Kidney (tissue), 14 donors: Measurements from ENCODE around the gene THBS3. TPM values are rescaled to one million over a fixed set of nuclear protein-coding genes. Genes with fewer than 3 reads are reported as not detected.
"Not testable (repeated sequence)": the region's sequence is repeated elsewhere in the genome, so short reads cannot be mapped to it uniquely, and the experiment has no call there.

Source experiments
- DNase-seq, 5 donors: peaks; one replicate each; pipeline ENCODE4 v3.0.0-alpha.2; 2013 to 2020
- FAIRE-seq: peaks from 2 replicates; lab custom pipeline; 2012; peaks lifted over from hg19 to GRCh38; lab: Jason Lieb, UNC
- H3K27ac ChIP-seq, 2 donors: one replicate each; pipeline ENCODE4 v1.7.0; 2013; ENCODE audit warnings: low read depth in 2 of 2, low read length in 2 of 2, inconsistent platforms in 1 of 2
- H3K27me3 ChIP-seq: one replicate; pipeline ENCODE4 v1.7.1; 2013; ENCODE audit warnings: low read length, inconsistent platforms; ENCODE audit not compliant: control insufficient read depth, insufficient read depth
- H3K36me3 ChIP-seq, 3 donors: one replicate each; pipeline versions ENCODE4 v1.7.0 to v1.7.1; 2013; ENCODE audit warnings: low read length in 3 of 3, control low read depth in 1 of 3, inconsistent platforms in 1 of 3; ENCODE audit not compliant: insufficient read depth in 3 of 3, control insufficient read depth in 2 of 3
- H3K4me1 ChIP-seq, 3 donors: one replicate each; pipeline versions ENCODE4 v1.7.0 to v1.7.1; 2013; ENCODE audit warnings: low read length in 3 of 3, inconsistent platforms in 1 of 3, low read depth in 1 of 3; ENCODE audit not compliant: control insufficient read depth in 2 of 3, insufficient read depth in 2 of 3
- H3K4me3 ChIP-seq, 3 donors: one replicate each; pipeline versions ENCODE4 v1.7.0 to v1.8.1; 2013; ENCODE audit warnings: low read length in 3 of 3, control low read depth in 1 of 3, inconsistent platforms in 1 of 3
- H3K9ac ChIP-seq, 3 donors: one replicate each; pipeline versions ENCODE4 v1.7.0 to v1.7.1; 2013; ENCODE audit warnings: low read length in 3 of 3, control low read depth in 1 of 3, inconsistent platforms in 1 of 3
- H3K9me3 ChIP-seq, 3 donors: one replicate each; pipeline versions ENCODE4 v1.7.0 to v1.7.1; 2013; ENCODE audit warnings: low read length in 3 of 3, control low read depth in 1 of 3, inconsistent platforms in 1 of 3; ENCODE audit not compliant: control insufficient read depth in 2 of 3, insufficient read depth in 1 of 3
- CTCF ChIP-seq: IDR thresholded peaks from 3 replicates; pipeline ENCODE4 v1.5.1; 2012; ENCODE audit warnings: mild to moderate bottlenecking, moderate library complexity, borderline replicate concordance; ENCODE audit not compliant: insufficient read depth; ENCODE audit errors: extremely low read depth
- intact Hi-C: fragments of 100-400 bp; cut with DNase I; formaldehyde crosslinking; loops from one replicate; pipeline ENCODE4 v1.11.1; 2022
- polyA plus RNA-seq: library from polyadenylated mRNA; stranded (reverse); fragments of 350-450 nt; fragmentation: Illumina TruSeq; extraction: RNeasy Lipid Tissue Mini Kit (QIAGEN cat#74804); gene quantifications from one replicate; pipeline ENCODE4 v1.2.3, GENCODE V29; 2014; ENCODE audit warnings: low read depth, low replicate concordance; ENCODE audit not compliant: insufficient read depth
- total RNA-seq: library from RNA; stranded (reverse); fragmentation: NEBNext Ultra II Directional; extraction: Animal tissue kit (Norgen Biotek cat#: 25700); gene quantifications from one replicate; pipeline ENCODE4 v1.2.1, GENCODE V29; 2021
- donor health status: control.
- donor health status: control.
- donor health status: control.
- donor health status: control.
- donor health status: control.
- donor health status: DM: yes; HTN: yes; CAD: no.
- donor health status: Normal renal cell carcinoma (clear cell type).

Gene THBS3
- total and polyA plus RNA-seq, 2 donors from 2014 or later = 21.4 to 33.0 TPM

GRCh38 chr1:155168456-155169210 lies 39.1 kb downstream of the THBS3 start:
- Histone ChIP-seq H3K4me3 (no peak overlapping the region), H3K9me3 (no peaks in the 10 kb centered on the region), H3K27me3 (no peaks in the 10 kb centered on the region), H3K4me1 (peaks cover 0 to 17% (median 7%) of the 10 kb centered on the region in 3 donors), H3K27ac (no peak overlapping the region), H3K9ac (no peak overlapping the region), H3K36me3 (peaks cover 4 to 15% (median 10%) of the 10 kb centered on the region in 3 donors)
- intact Hi-C loops = loop anchor here (5.0 kb wide), 1 partner anchor 76 kb away; no protein-coding TSS in a partner anchor
- FAIRE-seq (no peak), DNase-seq (peak in 1 of 5 donors; percentile 30)
- TF ChIP-seq CTCF = no peak

- peaks cover 4 to 15% (median 10%) of the 10 kb centered on the region in 3 donors for H3K36me3 ChIP-seq
- H3K27ac ChIP-seq, DNase-seq, FAIRE-seq, H3K27me3 ChIP-seq, H3K9ac ChIP-seq, H3K9me3 ChIP-seq, H3K4me3 ChIP-seq: not testable (repeated sequence)
- intact Hi-C loops = loop anchor here (5.0 kb wide), 1 partner anchor 76 kb away; no protein-coding TSS in a partner anchor
- peaks cover 0 to 17% (median 7%) of the 10 kb centered on the region in 3 donors for H3K4me1 ChIP-seq
Observed at GRCh38 chr1:155168105-155168445, 39.6 kb downstream of the THBS3 start.

- H3K4me3 ChIP-seq = no peak overlapping the region
- no peaks in the 10 kb centered on the region for H3K27me3 ChIP-seq
- intact Hi-C loops = loop anchor here (5.0 kb wide), 1 partner anchor 75 kb away; no protein-coding TSS in a partner anchor
- no peak overlapping the region for H3K9ac ChIP-seq
- H3K27ac ChIP-seq = peak overlapping the region; percentile 2 to 47
- DNase-seq (peak; percentile 89 to 95 (median 93)), FAIRE-seq (no peak)
- no peaks in the 10 kb centered on the region for H3K9me3 ChIP-seq
- H3K36me3 ChIP-seq = peaks cover 4 to 15% (median 10%) of the 10 kb centered on the region in 3 donors
- peak; percentile 92 for TF ChIP-seq CTCF
- peaks cover 0 to 14% (median 7%) of the 10 kb centered on the region in 3 donors for H3K4me1 ChIP-seq
Observed at GRCh38 chr1:155167166-155168104, 40.3 kb downstream of the THBS3 start.
